Stimulated activated effector memory CD8-positive, alpha-beta T cell treated with anti-CD3 and anti-CD28 coated beads, Interleukin-12 subunit alpha, Interleukin-12 subunit beta, amount 100 ng/mL, for 72 hours (primary cell): Measurements from ENCODE around the gene ERV3-1.
"Not testable (repeated sequence)": the region's sequence is repeated elsewhere in the genome, so short reads cannot be mapped to it uniquely, and the experiment has no call there.

Experiments
- ATAC-seq: fragments of 150-1000 bp; cut with Tn5 transposase; 2 replicates; pipeline ENCODE4 v1.10.0; 2021
- DNase-seq, 2 donors: peaks; one replicate each; pipeline ENCODE4 v3.0.0; 2021 to 2022; ENCODE audit warnings: low spot score in 2 of 2
- H3K27ac Mint-ChIP-seq: one replicate; pipeline ENCODE4 v1.8.0; 2022; ENCODE audit warnings: mild to moderate bottlenecking, mixed read lengths
- H3K36me3 Mint-ChIP-seq: one replicate; pipeline ENCODE4 v1.8.0; 2022; ENCODE audit warnings: mild to moderate bottlenecking, mixed read lengths
- H3K4me1 Mint-ChIP-seq: one replicate; pipeline ENCODE4 v1.8.0; 2022; ENCODE audit warnings: mixed read lengths
- H3K4me3 Mint-ChIP-seq: one replicate; pipeline ENCODE4 v1.8.0; 2022; ENCODE audit warnings: mild to moderate bottlenecking, mixed read lengths
- H3K9me3 Mint-ChIP-seq: one replicate; pipeline ENCODE4 v1.8.0; 2022; ENCODE audit warnings: mixed read lengths

Gene ERV3-1

GRCh38 chr7:65020978-65021377 is 14.5 kb upstream of the ERV3-1 start:
- not testable (repeated sequence) for H3K27ac Mint-ChIP-seq, DNase-seq, H3K9me3 Mint-ChIP-seq, ATAC-seq, H3K36me3 Mint-ChIP-seq, H3K4me3 Mint-ChIP-seq, H3K4me1 Mint-ChIP-seq

DNA sequence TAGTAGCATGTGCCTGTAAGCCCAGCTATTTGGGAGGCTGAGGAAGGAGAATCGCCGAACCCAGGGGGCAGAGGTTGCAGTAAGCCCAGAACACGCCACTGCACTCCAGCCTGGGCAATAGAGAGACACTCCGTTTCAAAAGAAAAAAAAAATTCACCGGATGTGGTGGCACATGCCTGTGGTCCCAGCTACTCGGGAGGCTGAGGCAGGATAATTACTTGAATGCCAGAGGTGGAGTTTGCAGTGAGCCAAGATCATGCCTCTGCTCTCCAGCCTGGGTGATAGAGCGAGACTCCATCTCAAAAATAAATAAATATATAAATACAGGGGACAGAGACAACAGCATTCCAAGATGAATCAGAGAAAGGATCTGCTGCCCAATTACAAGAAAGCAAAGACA is 3.4 kb upstream of the ERV3-1 start:
- not testable (repeated sequence) for DNase-seq, ATAC-seq, H3K27ac Mint-ChIP-seq, H3K4me3 Mint-ChIP-seq, H3K9me3 Mint-ChIP-seq
- peaks cover 19% of the 10 kb centered on the region for H3K4me1 Mint-ChIP-seq
- peaks cover 12% of the 10 kb centered on the region for H3K36me3 Mint-ChIP-seq

GRCh38 chr7:65009394-65009793 is 2.9 kb upstream of the ERV3-1 start:
- not testable (repeated sequence) for H3K4me3 Mint-ChIP-seq, H3K27ac Mint-ChIP-seq, DNase-seq, H3K9me3 Mint-ChIP-seq, ATAC-seq
- Mint-ChIP-seq H3K36me3 (peaks cover 17% of the 10 kb centered on the region), H3K4me1 (peaks cover 24% of the 10 kb centered on the region)

DNA sequence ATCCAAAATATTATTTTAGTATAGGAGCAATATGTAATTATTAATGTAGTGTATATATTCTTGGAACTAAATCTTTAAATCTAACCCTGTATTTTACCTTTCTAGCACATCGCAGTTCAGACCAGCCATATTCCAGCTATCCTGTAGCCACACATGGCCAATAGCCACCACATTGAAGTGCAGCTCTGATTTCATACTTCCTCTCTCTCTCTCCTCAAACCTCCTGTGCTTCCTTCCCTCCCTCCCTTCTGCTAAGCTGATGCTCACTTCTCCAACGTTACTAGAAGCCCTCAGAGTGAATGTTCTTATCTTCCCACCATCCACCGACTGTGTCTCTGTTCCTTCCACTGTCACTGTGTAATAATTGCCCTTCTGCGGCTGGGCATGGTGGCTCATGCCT is 549 bp upstream of the ERV3-1 start:
- DNase-seq, ATAC-seq, H3K9me3 Mint-ChIP-seq: not testable (repeated sequence)
- Mint-ChIP-seq H3K36me3 (peaks cover 37% of the 10 kb centered on the region), H3K27ac (peak overlapping the region; percentile 96), H3K4me3 (peak overlapping the region; percentile 92), H3K4me1 (peaks cover 38% of the 10 kb centered on the region)

DNA sequence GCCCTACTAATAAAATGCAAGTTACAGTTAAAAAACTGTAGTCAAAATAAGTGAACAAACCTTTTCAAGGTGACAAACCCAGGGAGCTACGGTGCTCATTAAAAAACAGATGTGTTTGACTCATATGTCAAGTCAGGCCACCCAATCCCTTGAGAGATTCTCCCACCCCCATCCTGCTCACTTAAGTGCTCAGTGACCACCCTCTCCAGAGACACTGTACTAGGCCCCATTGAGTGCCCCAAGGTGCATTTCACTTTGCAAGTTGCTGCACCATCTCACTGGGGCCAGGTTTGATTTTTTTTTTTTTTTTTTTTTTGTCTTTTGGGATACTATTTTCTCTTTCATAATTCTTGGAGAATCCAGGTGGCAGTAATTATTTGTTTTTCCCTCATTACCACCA is 1.9 kb downstream of the ERV3-1 start:
- peaks cover 53% of the 10 kb centered on the region for H3K36me3 Mint-ChIP-seq
- no peaks in the 10 kb centered on the region for H3K9me3 Mint-ChIP-seq
- peaks cover 48% of the 10 kb centered on the region for H3K4me1 Mint-ChIP-seq
- H3K4me3 Mint-ChIP-seq, result peak overlapping the region; percentile 92
- ATAC-seq (no peak), DNase-seq (no peak)
- H3K27ac Mint-ChIP-seq, result peak overlapping the region; percentile 96

- ATAC-seq (no peak), DNase-seq (no peak)
- H3K27ac Mint-ChIP-seq, result no peak overlapping the region
- H3K36me3 Mint-ChIP-seq, result peaks cover 64% of the 10 kb centered on the region
- peaks cover 56% of the 10 kb centered on the region for H3K4me1 Mint-ChIP-seq
- H3K9me3 Mint-ChIP-seq, result no peaks in the 10 kb centered on the region
- no peak overlapping the region for H3K4me3 Mint-ChIP-seq
These were observed 3.4 kb downstream of the ERV3-1 start for GRCh38 chr7:65002972-65003585.

- Mint-ChIP-seq H3K4me3 (no peak overlapping the region), H3K36me3 (peaks cover 58% of the 10 kb centered on the region), H3K27ac (peak overlapping the region; percentile 57), H3K9me3 (peaks cover 5% of the 10 kb centered on the region), H3K4me1 (peaks cover 45% of the 10 kb centered on the region)
- ATAC-seq (no peak), DNase-seq (no peak)
These were observed 5.1 kb downstream of the ERV3-1 start for GRCh38 chr7:65001291-65001814.

DNA sequence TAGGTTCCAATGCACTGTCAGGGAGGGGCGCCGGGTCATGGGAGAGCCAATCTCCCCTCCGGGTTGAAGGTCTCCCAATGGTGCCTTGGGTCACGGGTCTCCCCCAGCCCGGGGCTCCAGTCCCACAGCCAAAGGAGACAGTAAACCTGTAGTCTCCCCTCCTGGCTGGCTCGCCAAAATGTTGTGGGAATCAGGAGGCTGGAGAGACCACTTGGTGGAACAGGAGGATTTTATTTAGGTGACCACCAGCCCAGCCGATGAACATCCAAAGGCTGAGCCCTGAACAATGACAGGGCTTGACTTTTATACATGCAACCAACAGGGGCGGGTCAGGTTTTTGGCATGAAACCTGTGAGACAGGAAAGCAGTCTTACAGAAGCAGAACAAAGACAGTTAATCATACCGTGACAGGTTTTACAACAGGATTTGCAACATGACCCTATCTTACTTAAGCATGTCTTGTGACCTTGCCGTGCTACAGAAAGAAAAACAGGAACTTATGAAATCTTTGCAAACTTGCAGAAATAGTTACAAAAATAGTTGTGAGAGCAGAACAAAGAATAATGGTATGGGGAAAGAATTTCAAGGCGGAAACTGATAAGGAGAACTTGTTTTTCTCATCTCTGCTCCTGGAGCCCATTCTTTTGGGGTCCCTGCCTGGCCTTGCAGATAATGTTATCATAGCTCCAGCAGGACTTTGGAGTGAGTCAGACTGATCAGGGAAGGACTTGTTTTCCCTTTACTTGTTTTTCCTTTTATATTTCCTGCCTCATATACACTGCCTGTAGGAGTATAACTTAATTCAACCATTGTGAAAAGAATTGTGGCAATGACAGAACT is 7.1 kb downstream of the ERV3-1 start:
- Mint-ChIP-seq H3K4me3 (no peak overlapping the region), H3K4me1 (peaks cover 32% of the 10 kb centered on the region), H3K27ac (no peak overlapping the region), H3K9me3 (peaks cover 12% of the 10 kb centered on the region), H3K36me3 (peaks cover 46% of the 10 kb centered on the region)
- ATAC-seq (no peak), DNase-seq (no peak)

DNA sequence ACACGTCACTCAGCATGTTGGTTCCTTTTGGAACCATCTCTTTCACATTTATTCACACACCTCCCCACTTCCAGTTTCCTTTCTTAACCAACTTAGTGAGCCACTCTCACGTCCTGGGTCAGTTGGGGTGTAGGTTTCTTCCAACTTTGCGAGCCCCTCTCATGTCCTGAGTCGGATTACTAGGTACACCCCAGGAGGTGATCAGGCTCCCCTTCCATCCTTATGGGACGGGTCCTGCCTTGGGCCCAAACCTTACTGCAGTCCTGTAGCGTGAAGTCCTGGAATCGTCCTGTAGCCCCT is 7.7 kb downstream of the ERV3-1 start:
- ATAC-seq, result no peak
- Mint-ChIP-seq H3K36me3 (peaks cover 41% of the 10 kb centered on the region), H3K27ac (no peak overlapping the region), H3K9me3 (peaks cover 13% of the 10 kb centered on the region), H3K4me3 (no peak overlapping the region), H3K4me1 (peaks cover 27% of the 10 kb centered on the region)
- DNase-seq, result no peak

DNA sequence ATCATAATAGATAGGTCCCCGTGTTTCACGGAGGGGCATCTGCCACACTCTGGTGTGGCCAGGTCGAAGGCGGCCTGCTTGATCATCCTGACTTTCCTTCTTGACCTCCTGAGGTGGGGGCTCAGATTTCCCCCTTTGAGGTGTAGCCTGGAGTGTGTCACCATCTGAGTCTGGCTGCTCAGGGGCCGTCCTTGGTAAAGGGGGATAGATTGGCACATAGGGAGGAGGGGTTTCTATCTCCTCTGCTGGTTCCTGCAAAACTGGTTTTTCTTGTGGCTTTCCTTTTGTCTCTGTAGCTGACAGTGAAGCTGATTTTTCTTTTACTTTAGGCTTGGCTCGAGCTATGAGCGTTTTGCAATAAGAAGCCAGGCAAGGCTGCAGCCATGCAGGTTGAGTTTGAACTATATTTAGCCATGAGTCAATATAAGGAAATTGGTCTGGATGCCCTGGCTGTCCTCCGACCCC is 8.5 kb downstream of the ERV3-1 start:
- Mint-ChIP-seq H3K4me3 (no peak overlapping the region), H3K4me1 (peaks cover 23% of the 10 kb centered on the region), H3K27ac (no peak overlapping the region), H3K9me3 (peaks cover 16% of the 10 kb centered on the region), H3K36me3 (peaks cover 33% of the 10 kb centered on the region)
- ATAC-seq, result no peak
- DNase-seq, result no peak

- Mint-ChIP-seq H3K36me3 (peaks cover 27% of the 10 kb centered on the region), H3K9me3 (peaks cover 17% of the 10 kb centered on the region)
- ATAC-seq, result no peak
These were observed 9.2 kb downstream of the ERV3-1 start for GRCh38 chr7:64997164-64997908.

DNA sequence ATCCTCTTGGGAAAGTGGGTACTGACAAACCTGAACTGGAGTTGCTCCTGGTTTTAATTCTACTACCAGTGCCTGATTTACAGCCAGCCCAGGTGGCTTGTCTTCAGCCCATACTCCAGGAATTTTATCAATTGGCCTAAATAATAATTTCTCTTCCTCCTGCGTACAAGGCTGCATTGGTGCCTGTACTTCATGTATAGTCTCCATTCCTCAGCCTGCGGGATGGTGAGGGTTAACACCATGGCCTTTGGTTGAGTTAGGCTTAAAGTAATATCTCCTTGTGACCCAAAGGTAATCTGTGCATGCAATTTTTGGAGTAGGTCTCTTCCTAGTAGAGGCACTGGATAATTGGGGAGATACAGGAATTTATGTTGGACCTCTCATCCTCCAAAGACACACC is 10.2 kb downstream of the ERV3-1 start:
- Mint-ChIP-seq H3K4me3 (no peak overlapping the region), H3K9me3 (peaks cover 22% of the 10 kb centered on the region), H3K4me1 (peaks cover 16% of the 10 kb centered on the region), H3K27ac (no peak overlapping the region), H3K36me3 (peaks cover 20% of the 10 kb centered on the region)
- ATAC-seq (no peak), DNase-seq (no peak)

More at GRCh38 chr7:64997164-64997908, 9.2 kb downstream of the ERV3-1 start:
- Mint-ChIP-seq H3K4me3 (no peak overlapping the region), H3K4me1 (peaks cover 17% of the 10 kb centered on the region), H3K27ac (no peak overlapping the region)
- no peak for DNase-seq

DNA sequence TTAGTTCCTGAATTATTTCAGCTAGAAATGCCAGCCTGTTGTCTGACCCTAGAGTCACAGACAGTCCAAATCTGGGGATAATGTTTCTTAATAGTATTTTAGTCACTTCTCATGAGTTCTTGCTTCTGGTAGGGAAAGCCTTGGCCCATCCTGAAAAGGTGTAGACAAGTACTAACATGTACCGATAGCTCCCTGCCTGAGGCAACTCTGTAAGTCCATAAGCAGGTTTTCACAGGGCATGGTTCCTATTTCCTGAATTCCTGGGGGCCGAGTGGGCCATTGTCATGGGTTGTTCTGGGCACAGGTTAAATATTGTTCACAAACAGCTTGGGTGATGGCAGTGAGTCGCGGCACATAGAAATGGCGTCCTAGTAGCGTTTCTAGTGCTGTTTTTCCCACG is 12.6 kb downstream of the ERV3-1 start:
- Mint-ChIP-seq H3K9me3 (peaks cover 37% of the 10 kb centered on the region), H3K36me3 (peaks cover 4% of the 10 kb centered on the region), H3K27ac (no peak overlapping the region), H3K4me1 (peaks cover under 1% of the 10 kb centered on the region), H3K4me3 (no peak overlapping the region)
- no peak for ATAC-seq
- DNase-seq, result no peak

- ATAC-seq (no peak), DNase-seq (no peak)
- Mint-ChIP-seq H3K4me3 (no peak overlapping the region), H3K4me1 (no peaks in the 10 kb centered on the region), H3K9me3 (peaks cover 47% of the 10 kb centered on the region), H3K27ac (no peak overlapping the region), H3K36me3 (no peaks in the 10 kb centered on the region)
These were observed 13.5 kb downstream of the ERV3-1 start for GRCh38 chr7:64992971-64993370.

GRCh38 chr7:64990936-64991335 is 15.6 kb downstream of the ERV3-1 start, which contains the start of gene ZNF117:
TSS of gene ZNF117 (minus strand) at chr7:64991036.
- ATAC-seq, result no peak
- Mint-ChIP-seq H3K36me3 (no peaks in the 10 kb centered on the region), H3K27ac (no peak within 1 kb of the TSS), H3K4me3 (no peak within 1 kb of the TSS), H3K4me1 (no peaks in the 10 kb centered on the region), H3K9me3 (peaks cover 52% of the 10 kb centered on the region)
- no peak for DNase-seq
